ENCODE data around the gene MST1R.

The MST1R gene

GRCh38 chr3:49880581-49881315, 22.9 kb downstream of the MST1R start:
- Histone ChIP-seq H4K20me1 (ENCODE audit: insufficient read depth, low read length) (no peaks in the 10 kb centered on the region), H3K4me3 (ENCODE audit: low read length) (no peak overlapping the region), H3K4me1 (ENCODE audit: low read length) (no peaks in the 10 kb centered on the region), H3K79me2 (ENCODE audit: low read length) (no peaks in the 10 kb centered on the region), H2AFZ (ENCODE audit: low read depth, low read length) (no peak overlapping the region), H3K9ac (ENCODE audit: low read length) (no peak overlapping the region), H3K9me3 (ENCODE audit: insufficient read depth, low read length) (no peaks in the 10 kb centered on the region), H3K36me3 (replicated peaks; ENCODE audit: low read depth, low read length) (no peaks in the 10 kb centered on the region), H3K27me3 (ENCODE audit: low read depth, low read length) (peaks cover 11% of the 10 kb centered on the region), H3K27ac (ENCODE audit: low read length) (no peak overlapping the region), H3K4me2 (ENCODE audit: low read length) (no peak overlapping the region)
- TF ChIP-seq EZH2phosphoT487 (IDR thresholded peaks at IDR 0.05; ENCODE audit: low read depth), result no peak
- no peak for TF ChIP-seq CTCF (IDR thresholded peaks at IDR 0.05; ENCODE audit: low read depth, low read length)

- no peaks in the 10 kb centered on the region for H3K9me3 ChIP-seq (ENCODE audit: insufficient read depth, low read length)
- H3K4me2 ChIP-seq (ENCODE audit: low read length), result no peak overlapping the region
Measured at GRCh38 chr3:49879721-49880120, 24.0 kb downstream of the MST1R start.

GRCh38 chr3:49878686-49879085, 25.0 kb downstream of the MST1R start:
- TF ChIP-seq CTCF (IDR thresholded peaks at IDR 0.05; ENCODE audit: low read depth, low read length), result no peak
- TF ChIP-seq EZH2phosphoT487 (IDR thresholded peaks at IDR 0.05; ENCODE audit: low read depth), result no peak
- Histone ChIP-seq H3K4me2 (ENCODE audit: low read length) (no peak overlapping the region), H3K27ac (ENCODE audit: low read length) (no peak overlapping the region), H3K4me3 (ENCODE audit: low read length) (no peak overlapping the region), H3K9ac (ENCODE audit: low read length) (no peak overlapping the region), H4K20me1 (ENCODE audit: insufficient read depth, low read length) (no peaks in the 10 kb centered on the region), H3K4me1 (ENCODE audit: low read length) (no peaks in the 10 kb centered on the region), H3K36me3 (replicated peaks; ENCODE audit: low read depth, low read length) (no peaks in the 10 kb centered on the region), H2AFZ (ENCODE audit: low read depth, low read length) (no peak overlapping the region), H3K79me2 (ENCODE audit: low read length) (no peaks in the 10 kb centered on the region), H3K27me3 (ENCODE audit: low read depth, low read length) (peaks cover 11% of the 10 kb centered on the region), H3K9me3 (ENCODE audit: insufficient read depth, low read length) (no peaks in the 10 kb centered on the region)

More at GRCh38 chr3:49879721-49880120, 24.0 kb downstream of the MST1R start:
- Histone ChIP-seq H3K27me3 (ENCODE audit: low read depth, low read length) (peaks cover 11% of the 10 kb centered on the region), H3K27ac (ENCODE audit: low read length) (no peak overlapping the region), H2AFZ (ENCODE audit: low read depth, low read length) (no peak overlapping the region), H3K9ac (ENCODE audit: low read length) (no peak overlapping the region), H4K20me1 (ENCODE audit: insufficient read depth, low read length) (no peaks in the 10 kb centered on the region), H3K79me2 (ENCODE audit: low read length) (no peaks in the 10 kb centered on the region), H3K4me1 (ENCODE audit: low read length) (no peaks in the 10 kb centered on the region), H3K36me3 (replicated peaks; ENCODE audit: low read depth, low read length) (no peaks in the 10 kb centered on the region), H3K4me3 (ENCODE audit: low read length) (no peak overlapping the region)
- TF ChIP-seq CTCF (IDR thresholded peaks at IDR 0.05; ENCODE audit: low read depth, low read length), result no peak
- no peak for TF ChIP-seq EZH2phosphoT487 (IDR thresholded peaks at IDR 0.05; ENCODE audit: low read depth)

GRCh38 chr3:49877716-49878115, 26.0 kb downstream of the MST1R start:
- no peak overlapping the region for H2AFZ ChIP-seq (ENCODE audit: low read depth, low read length)
- H3K9me3 ChIP-seq (ENCODE audit: insufficient read depth, low read length), result no peaks in the 10 kb centered on the region
- H3K27me3 ChIP-seq (ENCODE audit: low read depth, low read length), result peaks cover 11% of the 10 kb centered on the region
- H3K9ac ChIP-seq (ENCODE audit: low read length), result no peak overlapping the region
- no peak overlapping the region for H3K4me3 ChIP-seq (ENCODE audit: low read length)
- no peaks in the 10 kb centered on the region for H3K36me3 ChIP-seq (replicated peaks; ENCODE audit: low read depth, low read length)
- no peaks in the 10 kb centered on the region for H3K4me1 ChIP-seq (ENCODE audit: low read length)
- no peak overlapping the region for H3K27ac ChIP-seq (ENCODE audit: low read length)
- TF ChIP-seq CTCF (IDR thresholded peaks at IDR 0.05; ENCODE audit: low read depth, low read length) (no peak), EZH2phosphoT487 (IDR thresholded peaks at IDR 0.05; ENCODE audit: low read depth) (no peak)
- H4K20me1 ChIP-seq (ENCODE audit: insufficient read depth, low read length), result no peaks in the 10 kb centered on the region
- H3K4me2 ChIP-seq (ENCODE audit: low read length), result no peak overlapping the region
- H3K79me2 ChIP-seq (ENCODE audit: low read length), result no peaks in the 10 kb centered on the region
